NOMO-1 (cell line): ENCODE measurements around the gene PLEKHN1.
A peak's percentile ranks its signal among the peaks of the same experiment; 100 is the strongest.
"Not testable (repeated sequence)": the region's sequence is repeated elsewhere in the genome, so short reads cannot be mapped to it uniquely, and the experiment has no call there.

Experiments used
- DNase-seq, 2 experiments: peaks; one replicate each; lab custom pipeline; 2025; ENCODE audit not compliant: unreplicated experiment in 2 of 2; lab: John Stamatoyannopoulos, UW

Gene PLEKHN1

GRCh38 chr1:941588-942383 lies 24.5 kb upstream of the PLEKHN1 start:
- DNase-seq = peak; percentile 25 to 33

- DNase-seq = peak in 1 of 2 experiments; percentile 10
Observed at GRCh38 chr1:942411-942821, 23.9 kb upstream of the PLEKHN1 start.

- DNase-seq = no peak
Observed at GRCh38 chr1:942864-943533, 23.3 kb upstream of the PLEKHN1 start.

GRCh38 chr1:943545-944340 lies 22.5 kb upstream of the PLEKHN1 start:
- no peak for DNase-seq

- no peak for DNase-seq
Observed at GRCh38 chr1:944341-945325, 21.6 kb upstream of the PLEKHN1 start.

GRCh38 chr1:945688-946556 lies 20.4 kb upstream of the PLEKHN1 start:
- DNase-seq = no peak

GRCh38 chr1:946811-947210 lies 19.5 kb upstream of the PLEKHN1 start:
- DNase-seq = not testable (repeated sequence)

- no peak for DNase-seq
Observed at GRCh38 chr1:947958-948357, 18.3 kb upstream of the PLEKHN1 start.

- DNase-seq = no peak
Observed at GRCh38 chr1:950268-950667, 16.0 kb upstream of the PLEKHN1 start.

- DNase-seq = no peak
Observed at GRCh38 chr1:950881-951280, 15.4 kb upstream of the PLEKHN1 start.

GRCh38 chr1:951364-951763 lies 14.9 kb upstream of the PLEKHN1 start:
- no peak for DNase-seq

- DNase-seq = no peak
Observed at GRCh38 chr1:952201-952600, 14.1 kb upstream of the PLEKHN1 start.

GRCh38 chr1:952603-953002 lies 13.7 kb upstream of the PLEKHN1 start:
- DNase-seq = no peak

GRCh38 chr1:953524-954320 lies 12.6 kb upstream of the PLEKHN1 start:
- DNase-seq = no peak

- no peak for DNase-seq
Observed at GRCh38 chr1:954927-955326, 11.4 kb upstream of the PLEKHN1 start.

GRCh38 chr1:955474-955873 lies 10.8 kb upstream of the PLEKHN1 start:
- peak; percentile 66 to 82 for DNase-seq

- DNase-seq = no peak
Observed at GRCh38 chr1:956636-957035, 9.6 kb upstream of the PLEKHN1 start.
